MG63 (cell line): ENCODE measurements around the gene SLC5A6. TPM values are rescaled to one million over a fixed set of nuclear protein-coding genes. Genes with fewer than 3 reads are reported as not detected.
A peak's percentile ranks its signal among the peaks of the same experiment; 100 is the strongest.
"Not testable (repeated sequence)": the region's sequence is repeated elsewhere in the genome, so short reads cannot be mapped to it uniquely, and the experiment has no call there.

Experiments
- DNase-seq: peaks from one replicate; pipeline ENCODE4 v3.0.0-alpha.2; 2020
- H3K27me3 ChIP-seq: fragments of 250-450 bp; sonication (Bioruptor Pico); 2 replicates; pipeline ENCODE4 v1.5.1; 2020; ENCODE audit warnings: mild to moderate bottlenecking, moderate library complexity
- H3K36me3 ChIP-seq: fragments of 250-450 bp; sonication (Bioruptor Pico); 2 replicates; pipeline ENCODE4 v1.5.1; 2020; ENCODE audit warnings: mild to moderate bottlenecking, moderate library complexity
- H3K4me3 ChIP-seq: fragments of 250-450 bp; sonication (Bioruptor Pico); 2 replicates; pipeline ENCODE4 v1.5.1; 2020; ENCODE audit warnings: mild to moderate bottlenecking, moderate library complexity
- H3K9me3 ChIP-seq: fragments of 250-450 bp; sonication (Bioruptor Pico); 2 replicates; pipeline ENCODE4 v1.5.1; 2020; ENCODE audit warnings: mild to moderate bottlenecking, moderate library complexity
- total RNA-seq: library from RNA; depleted of rRNA; stranded (reverse); fragments of >200 nt; shearing (Covaris generic); gene quantifications from 2 replicates; pipeline ENCODE4 v1.2.3, GENCODE V29; 2014; ENCODE audit warnings: low replicate concordance

The SLC5A6 gene
- total RNA-seq, 1 experiment from 2014 or later = 15.1 TPM

DNA sequence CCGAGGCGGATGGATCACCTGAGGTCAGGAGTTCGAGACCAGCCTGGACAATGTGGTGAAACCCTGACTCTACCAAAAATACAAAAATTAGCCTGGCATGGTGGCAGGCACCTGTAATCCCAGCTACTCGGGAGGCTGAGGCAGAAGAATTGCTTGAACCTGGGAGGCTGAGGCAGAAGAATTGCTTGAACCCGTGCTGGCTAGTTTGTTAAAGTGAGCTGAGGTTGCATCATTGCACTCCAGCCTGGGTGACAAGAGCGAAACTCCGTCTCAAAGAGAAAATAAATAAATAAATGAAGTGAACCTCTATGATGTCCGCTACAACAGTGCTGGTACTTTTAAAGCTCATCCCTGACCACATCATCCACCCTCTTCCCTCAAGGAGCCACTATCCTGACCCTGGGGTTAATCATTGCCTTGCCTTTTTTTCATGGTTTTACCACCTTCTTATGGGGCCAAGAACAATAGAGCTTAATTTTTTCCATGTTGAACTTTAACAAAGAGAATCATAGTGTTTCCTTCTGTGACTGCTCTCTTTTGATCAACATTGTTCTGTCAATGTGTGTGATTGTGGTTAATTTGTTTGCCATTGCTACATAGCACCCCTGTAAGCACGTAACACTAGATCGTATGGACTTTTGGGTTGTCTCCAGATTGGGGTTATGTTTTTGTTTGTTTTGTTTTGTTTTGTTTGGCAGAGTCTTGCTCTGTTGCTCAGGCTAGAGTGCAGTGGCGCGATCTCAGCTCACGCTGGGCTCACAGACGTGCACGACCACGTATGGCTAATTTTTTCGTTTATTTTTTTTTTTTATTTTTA is 17.3 kb downstream of the SLC5A6 start:
- Histone ChIP-seq H3K36me3 (no peaks in the 10 kb centered on the region; the same call in 1 of the 2 replicates), H3K9me3 (no peaks in the 10 kb centered on the region), H3K4me3 (no peak overlapping the region), H3K27me3 (no peaks in the 10 kb centered on the region)
- DNase-seq = no peak

GRCh38 chr2:27191070-27191829 is 20.8 kb downstream of the SLC5A6 start:
- Histone ChIP-seq H3K4me3 (no peak overlapping the region), H3K27me3 (no peaks in the 10 kb centered on the region), H3K36me3 (no peaks in the 10 kb centered on the region), H3K9me3 (no peaks in the 10 kb centered on the region)
- peak; percentile 39 for DNase-seq

DNA sequence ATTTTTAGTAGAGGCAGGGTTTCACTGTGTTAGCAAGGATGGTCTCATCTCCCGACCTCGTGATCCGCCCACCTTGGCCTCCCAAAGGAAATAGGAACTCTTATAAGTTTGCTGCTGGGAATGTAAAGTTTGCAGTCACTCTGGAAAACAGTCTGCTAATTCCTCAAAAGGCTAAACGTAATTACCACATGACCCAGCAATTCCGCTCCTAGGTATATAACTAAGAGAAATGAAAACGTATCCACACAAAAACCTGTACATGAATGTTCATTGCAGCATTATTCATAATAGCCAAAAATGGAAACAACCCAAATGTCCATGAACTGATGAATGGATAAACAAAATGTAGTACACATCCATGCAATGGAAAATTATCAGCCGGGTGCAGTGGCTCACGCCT is 22.1 kb downstream of the SLC5A6 start:
- Histone ChIP-seq H3K36me3 (no peaks in the 10 kb centered on the region), H3K4me3 (no peak overlapping the region), H3K9me3 (no peaks in the 10 kb centered on the region), H3K27me3 (no peaks in the 10 kb centered on the region)
- no peak for DNase-seq

- DNase-seq = no peak
- Histone ChIP-seq H3K27me3 (no peaks in the 10 kb centered on the region), H3K9me3 (peaks cover 3% of the 10 kb centered on the region), H3K36me3 (no peaks in the 10 kb centered on the region), H3K4me3 (no peak overlapping the region)
These were observed 25.3 kb downstream of the SLC5A6 start for GRCh38 chr2:27186613-27187345.

DNA sequence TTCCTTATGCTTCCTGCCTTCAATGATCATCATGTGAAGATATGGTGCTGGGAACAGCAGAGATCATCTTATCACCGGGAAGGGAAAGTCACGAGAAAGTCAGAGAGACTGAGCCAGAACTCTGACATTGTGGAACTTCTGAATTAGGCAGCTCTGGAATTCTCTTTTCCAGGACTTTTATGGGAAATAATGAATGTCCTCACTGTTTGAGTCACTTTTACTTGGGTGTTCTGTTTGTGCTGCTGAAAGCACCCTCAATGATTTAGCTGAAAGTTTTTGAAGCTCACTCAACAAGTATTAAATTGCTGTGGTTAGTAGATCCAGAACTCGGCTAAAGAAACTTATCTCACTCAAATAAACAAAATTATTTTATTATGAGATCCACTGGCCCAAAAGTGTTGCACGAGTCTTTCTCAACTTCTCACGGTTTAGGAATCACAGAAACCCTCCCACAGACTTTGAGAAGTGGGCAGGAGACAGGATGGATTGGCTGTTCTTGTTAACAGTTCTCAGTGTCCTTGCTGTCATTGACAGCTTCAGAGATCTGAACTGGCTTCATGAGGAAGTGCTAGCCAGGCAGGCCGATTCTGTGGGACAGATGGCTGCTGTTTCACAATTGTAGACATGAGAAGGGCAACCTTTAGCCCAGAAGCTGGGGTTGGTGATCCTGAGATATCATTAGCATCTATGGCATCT is 26.6 kb downstream of the SLC5A6 start:
- no peaks in the 10 kb centered on the region for H3K36me3 ChIP-seq
- H3K9me3 ChIP-seq = peaks cover 3% of the 10 kb centered on the region
- no peak overlapping the region for H3K4me3 ChIP-seq
- H3K27me3 ChIP-seq = no peaks in the 10 kb centered on the region
- peak; percentile 33 for DNase-seq

DNA sequence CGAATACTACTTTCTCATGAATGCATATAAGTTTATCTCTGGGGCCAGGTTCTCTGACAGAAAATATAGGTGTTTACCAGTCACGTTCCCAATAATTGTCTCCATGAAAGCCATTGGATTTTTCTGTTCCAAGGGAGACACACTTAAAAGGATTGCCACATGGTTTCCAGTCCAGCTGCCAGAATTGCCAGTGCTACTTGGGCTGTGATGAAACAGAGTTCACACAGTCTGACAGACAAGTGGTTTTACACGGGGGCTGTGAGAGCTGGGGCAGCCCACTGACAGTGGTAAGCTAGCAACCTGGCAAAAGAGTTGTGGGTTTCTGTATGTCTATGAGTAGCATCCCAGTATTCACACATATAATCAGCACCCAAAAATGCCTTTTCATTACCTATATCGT is 28.0 kb downstream of the SLC5A6 start:
- Histone ChIP-seq H3K4me3 (no peak overlapping the region), H3K27me3 (no peaks in the 10 kb centered on the region), H3K36me3 (no peaks in the 10 kb centered on the region), H3K9me3 (peaks cover 3% of the 10 kb centered on the region)
- no peak for DNase-seq

DNA sequence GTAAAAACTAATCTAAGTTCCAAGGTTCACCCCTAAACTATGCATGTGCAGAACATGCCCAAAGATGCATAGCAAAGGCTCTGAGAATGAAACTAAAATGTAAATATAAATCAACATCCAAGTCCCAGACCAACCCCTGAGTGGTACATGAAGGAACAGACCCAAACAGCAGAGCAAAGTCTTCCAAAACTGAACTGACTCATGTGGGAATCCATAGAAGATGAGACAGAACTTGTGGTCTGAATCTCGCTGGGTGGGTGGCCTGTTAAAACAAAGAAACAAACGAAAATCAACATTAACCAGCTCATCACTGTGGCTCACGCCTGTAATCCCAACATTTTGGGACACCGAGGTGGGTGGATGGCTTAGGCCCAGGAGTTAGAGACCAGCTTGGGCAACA is 29.7 kb downstream of the SLC5A6 start:
- Histone ChIP-seq H3K36me3 (no peaks in the 10 kb centered on the region), H3K27me3 (no peaks in the 10 kb centered on the region)
- peak; percentile 62 for DNase-seq

GRCh38 chr2:27179344-27180000 is 32.6 kb downstream of the SLC5A6 start:
- Histone ChIP-seq H3K4me3 (no peak overlapping the region), H3K36me3 (no peaks in the 10 kb centered on the region), H3K9me3 (peaks cover 3% of the 10 kb centered on the region), H3K27me3 (no peaks in the 10 kb centered on the region)
- DNase-seq = no peak

More for the DNA sequence above, 29.7 kb downstream of the SLC5A6 start:
- Histone ChIP-seq H3K4me3 (no peak overlapping the region), H3K9me3 (peaks cover 3% of the 10 kb centered on the region)

DNA sequence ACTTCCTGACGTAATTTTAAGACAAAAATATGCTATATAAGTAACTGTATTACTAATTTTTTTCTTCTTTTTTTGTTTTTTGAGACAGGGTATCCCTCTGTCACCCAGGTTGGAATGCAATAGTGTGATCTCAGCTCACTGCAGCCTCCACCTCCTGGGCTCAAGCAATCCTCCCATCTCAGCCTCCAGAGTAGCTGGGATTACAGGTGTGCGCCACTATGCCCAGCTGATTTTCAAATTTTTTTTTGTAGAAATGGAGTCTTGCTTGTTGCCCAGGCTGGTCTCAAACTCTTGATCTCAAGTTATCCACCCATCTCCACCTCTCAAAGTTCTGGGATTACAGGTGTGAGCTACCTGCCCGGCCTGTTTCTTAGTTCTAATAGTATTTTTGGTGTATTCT is 33.6 kb downstream of the SLC5A6 start:
- Histone ChIP-seq H3K27me3 (no peaks in the 10 kb centered on the region), H3K36me3 (no peaks in the 10 kb centered on the region), H3K4me3 (no peak overlapping the region), H3K9me3 (no peaks in the 10 kb centered on the region; the same call in 1 of the 2 replicates)
- DNase-seq = no peak

- Histone ChIP-seq H3K9me3 (no peaks in the 10 kb centered on the region), H3K27me3 (no peaks in the 10 kb centered on the region), H3K4me3 (no peak overlapping the region), H3K36me3 (no peaks in the 10 kb centered on the region)
- DNase-seq = no peak
These were observed 34.4 kb downstream of the SLC5A6 start for GRCh38 chr2:27177441-27178351.

GRCh38 chr2:27175781-27176180 is 36.3 kb downstream of the SLC5A6 start:
- not testable (repeated sequence) for H3K9me3 ChIP-seq, DNase-seq, H3K36me3 ChIP-seq, H3K27me3 ChIP-seq, H3K4me3 ChIP-seq

GRCh38 chr2:27175330-27175729 is 36.7 kb downstream of the SLC5A6 start:
- no peaks in the 10 kb centered on the region for H3K27me3 ChIP-seq
- no peak for DNase-seq
- H3K9me3 ChIP-seq = no peaks in the 10 kb centered on the region
- no peak overlapping the region for H3K4me3 ChIP-seq
- H3K36me3 ChIP-seq = no peaks in the 10 kb centered on the region

GRCh38 chr2:27174638-27175037 is 37.4 kb downstream of the SLC5A6 start:
- DNase-seq = no peak
- H3K27me3 ChIP-seq = no peaks in the 10 kb centered on the region

GRCh38 chr2:27171351-27171848 is 40.7 kb downstream of the SLC5A6 start:
- Histone ChIP-seq H3K4me3 (no peak overlapping the region), H3K9me3 (no peaks in the 10 kb centered on the region), H3K27me3 (no peaks in the 10 kb centered on the region), H3K36me3 (no peaks in the 10 kb centered on the region)
- DNase-seq = no peak

More at GRCh38 chr2:27174638-27175037, 37.4 kb downstream of the SLC5A6 start:
- Histone ChIP-seq H3K4me3 (no peak overlapping the region), H3K36me3 (no peaks in the 10 kb centered on the region), H3K9me3 (no peaks in the 10 kb centered on the region)
